Kidney (tissue), 14 donors: ENCODE data around the gene NEURL1. TPM values are rescaled to one million over a fixed set of nuclear protein-coding genes. Genes with fewer than 3 reads are reported as not detected.

Experiments
- DNase-seq, 5 donors: peaks; one replicate each; pipeline ENCODE4 v3.0.0-alpha.2; 2013 to 2020
- FAIRE-seq: peaks from 2 replicates; lab custom pipeline; 2012; peaks lifted over from hg19 to GRCh38; lab: Jason Lieb, UNC
- H3K27ac ChIP-seq, 2 donors: one replicate each; pipeline ENCODE4 v1.7.0; 2013; ENCODE audit warnings: low read depth in 2 of 2, low read length in 2 of 2, inconsistent platforms in 1 of 2
- H3K27me3 ChIP-seq: one replicate; pipeline ENCODE4 v1.7.1; 2013; ENCODE audit warnings: low read length, inconsistent platforms; ENCODE audit not compliant: control insufficient read depth, insufficient read depth
- H3K36me3 ChIP-seq, 3 donors: one replicate each; pipeline versions ENCODE4 v1.7.0 to v1.7.1; 2013; ENCODE audit warnings: low read length in 3 of 3, control low read depth in 1 of 3, inconsistent platforms in 1 of 3; ENCODE audit not compliant: insufficient read depth in 3 of 3, control insufficient read depth in 2 of 3
- H3K4me1 ChIP-seq, 3 donors: one replicate each; pipeline versions ENCODE4 v1.7.0 to v1.7.1; 2013; ENCODE audit warnings: low read length in 3 of 3, inconsistent platforms in 1 of 3, low read depth in 1 of 3; ENCODE audit not compliant: control insufficient read depth in 2 of 3, insufficient read depth in 2 of 3
- H3K4me3 ChIP-seq, 3 donors: one replicate each; pipeline versions ENCODE4 v1.7.0 to v1.8.1; 2013; ENCODE audit warnings: low read length in 3 of 3, control low read depth in 1 of 3, inconsistent platforms in 1 of 3
- H3K9ac ChIP-seq, 3 donors: one replicate each; pipeline versions ENCODE4 v1.7.0 to v1.7.1; 2013; ENCODE audit warnings: low read length in 3 of 3, control low read depth in 1 of 3, inconsistent platforms in 1 of 3
- H3K9me3 ChIP-seq, 3 donors: one replicate each; pipeline versions ENCODE4 v1.7.0 to v1.7.1; 2013; ENCODE audit warnings: low read length in 3 of 3, control low read depth in 1 of 3, inconsistent platforms in 1 of 3; ENCODE audit not compliant: control insufficient read depth in 2 of 3, insufficient read depth in 1 of 3
- intact Hi-C: fragments of 100-400 bp; cut with DNase I; formaldehyde crosslinking; loops from one replicate; pipeline ENCODE4 v1.11.1; 2022
- polyA plus RNA-seq: library from polyadenylated mRNA; stranded (reverse); fragments of 350-450 nt; fragmentation: Illumina TruSeq; extraction: RNeasy Lipid Tissue Mini Kit (QIAGEN cat#74804); gene quantifications from one replicate; pipeline ENCODE4 v1.2.3, GENCODE V29; 2014; ENCODE audit warnings: low read depth, low replicate concordance; ENCODE audit not compliant: insufficient read depth
- total RNA-seq: library from RNA; stranded (reverse); fragmentation: NEBNext Ultra II Directional; extraction: Animal tissue kit (Norgen Biotek cat#: 25700); gene quantifications from one replicate; pipeline ENCODE4 v1.2.1, GENCODE V29; 2021
- TF ChIP-seq, protein P1 (sequence below): IDR thresholded peaks from 3 replicates; pipeline ENCODE4 v1.5.1; 2012; ENCODE audit warnings: mild to moderate bottlenecking, moderate library complexity, borderline replicate concordance; ENCODE audit not compliant: insufficient read depth; ENCODE audit errors: extremely low read depth
- donor health status: control.
- donor health status: control.
- donor health status: control.
- donor health status: control.
- donor health status: control.
- donor health status: DM: yes; HTN: yes; CAD: no.
- donor health status: Normal renal cell carcinoma (clear cell type).

NEURL1 gene
- total and polyA plus RNA-seq, 2 donors from 2014 or later, result 1.2 TPM

DNA sequence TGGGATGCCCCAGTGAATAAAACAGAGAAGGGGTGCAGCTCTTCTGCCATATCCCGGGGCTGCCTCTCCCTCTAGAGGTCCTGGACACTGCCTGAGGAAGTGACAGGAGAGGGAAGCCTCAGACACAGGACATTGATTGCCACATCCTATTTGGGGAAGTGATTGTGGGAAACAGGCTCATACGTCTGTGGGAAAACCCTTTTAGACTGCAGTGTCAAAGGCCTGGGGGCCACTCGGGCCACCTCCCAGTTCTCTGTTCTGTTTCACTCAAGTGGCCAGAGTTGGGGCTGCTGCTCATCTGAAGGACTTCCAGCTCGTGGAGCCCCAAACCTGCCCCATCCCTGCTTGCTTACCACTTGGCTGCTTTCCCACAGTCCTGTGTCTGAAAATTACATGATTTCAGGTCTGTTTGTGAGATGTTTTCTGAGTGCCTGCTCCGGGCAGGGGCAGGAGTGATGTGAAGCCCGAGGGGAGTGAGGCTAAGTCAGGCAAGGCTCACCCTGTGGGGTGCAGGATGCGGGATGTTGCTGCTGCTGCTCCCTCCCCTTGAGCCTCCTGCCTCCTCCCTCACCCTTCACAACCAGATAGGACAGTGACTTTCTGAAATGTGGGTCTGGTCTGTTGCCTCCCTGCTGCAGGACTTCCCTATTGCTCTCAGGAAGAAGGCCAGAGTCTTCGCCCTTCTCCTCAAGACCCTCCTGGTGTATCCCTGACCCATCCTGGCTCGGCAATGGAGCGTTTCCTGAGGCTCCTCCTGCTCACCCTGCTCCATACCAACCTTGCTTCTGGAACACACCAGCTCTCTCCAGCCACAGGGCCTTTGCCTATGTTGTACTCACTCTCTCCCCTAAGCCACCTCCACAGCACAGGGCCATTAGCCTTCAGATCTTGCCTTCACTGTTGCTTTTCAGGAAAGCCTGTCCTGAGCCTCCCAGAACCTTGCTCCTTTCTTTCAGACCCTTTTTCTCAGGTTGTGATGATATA lies 58.4 kb downstream of the NEURL1 start:
- Histone ChIP-seq H3K4me3 (no peak overlapping the region), H3K4me1 (peaks cover 0 to 12% (median 6%) of the 10 kb centered on the region in 3 donors), H3K27me3 (no peaks in the 10 kb centered on the region), H3K27ac (no peak overlapping the region), H3K36me3 (no peaks in the 10 kb centered on the region), H3K9me3 (no peaks in the 10 kb centered on the region), H3K9ac (no peak overlapping the region)
- intact Hi-C loops, result no loop called here
- DNase-seq, result peak in 1 of 5 donors; percentile 59
- no peak for FAIRE-seq
- TF ChIP-seq, protein P1, sequence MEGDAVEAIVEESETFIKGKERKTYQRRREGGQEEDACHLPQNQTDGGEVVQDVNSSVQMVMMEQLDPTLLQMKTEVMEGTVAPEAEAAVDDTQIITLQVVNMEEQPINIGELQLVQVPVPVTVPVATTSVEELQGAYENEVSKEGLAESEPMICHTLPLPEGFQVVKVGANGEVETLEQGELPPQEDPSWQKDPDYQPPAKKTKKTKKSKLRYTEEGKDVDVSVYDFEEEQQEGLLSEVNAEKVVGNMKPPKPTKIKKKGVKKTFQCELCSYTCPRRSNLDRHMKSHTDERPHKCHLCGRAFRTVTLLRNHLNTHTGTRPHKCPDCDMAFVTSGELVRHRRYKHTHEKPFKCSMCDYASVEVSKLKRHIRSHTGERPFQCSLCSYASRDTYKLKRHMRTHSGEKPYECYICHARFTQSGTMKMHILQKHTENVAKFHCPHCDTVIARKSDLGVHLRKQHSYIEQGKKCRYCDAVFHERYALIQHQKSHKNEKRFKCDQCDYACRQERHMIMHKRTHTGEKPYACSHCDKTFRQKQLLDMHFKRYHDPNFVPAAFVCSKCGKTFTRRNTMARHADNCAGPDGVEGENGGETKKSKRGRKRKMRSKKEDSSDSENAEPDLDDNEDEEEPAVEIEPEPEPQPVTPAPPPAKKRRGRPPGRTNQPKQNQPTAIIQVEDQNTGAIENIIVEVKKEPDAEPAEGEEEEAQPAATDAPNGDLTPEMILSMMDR, result no peak

DNA sequence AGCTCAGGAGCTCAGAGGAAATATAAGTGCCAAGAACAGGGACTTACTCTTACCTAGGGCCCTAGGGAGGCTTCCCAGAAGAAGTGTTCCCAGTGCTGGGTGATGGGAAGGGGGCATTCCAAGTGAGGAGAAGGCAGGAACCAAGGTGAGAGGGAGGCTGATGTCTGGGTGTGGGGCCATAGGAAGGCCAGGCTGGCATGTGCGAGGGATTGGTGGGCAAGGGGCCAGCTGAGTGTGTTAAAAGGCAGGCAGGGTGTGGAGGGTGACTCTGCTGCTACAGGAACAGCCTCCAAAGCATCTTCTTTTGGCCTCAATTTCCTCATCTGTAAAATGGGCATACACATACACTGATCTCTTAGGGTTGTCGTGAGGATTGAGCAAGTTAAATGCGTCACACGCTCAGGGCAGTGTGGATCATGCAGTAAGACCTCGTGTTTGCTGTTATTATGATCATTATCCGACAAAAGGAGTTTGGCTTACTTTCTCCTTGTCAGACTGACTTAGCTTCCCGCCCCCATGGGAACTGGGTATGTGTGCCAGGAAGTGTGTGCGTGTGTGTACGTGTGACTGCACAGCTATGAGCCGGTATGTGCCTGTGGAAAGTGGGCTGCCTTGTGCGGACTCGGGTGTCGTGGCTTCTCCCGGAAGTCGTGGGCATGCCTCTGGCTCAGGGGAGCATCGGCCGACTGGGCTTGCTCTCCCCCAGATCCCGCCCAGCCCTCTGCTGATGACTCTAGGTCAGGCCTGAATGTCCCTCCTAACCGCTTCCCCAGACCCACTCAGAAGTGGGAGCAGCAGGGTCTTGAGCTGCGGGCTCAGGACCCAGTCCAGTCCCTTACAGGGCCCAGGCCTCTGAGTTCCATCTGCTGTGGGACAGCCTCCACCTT lies 59.6 kb downstream of the NEURL1 start:
- no peak for FAIRE-seq
- TF ChIP-seq, protein P1, result no peak

DNA sequence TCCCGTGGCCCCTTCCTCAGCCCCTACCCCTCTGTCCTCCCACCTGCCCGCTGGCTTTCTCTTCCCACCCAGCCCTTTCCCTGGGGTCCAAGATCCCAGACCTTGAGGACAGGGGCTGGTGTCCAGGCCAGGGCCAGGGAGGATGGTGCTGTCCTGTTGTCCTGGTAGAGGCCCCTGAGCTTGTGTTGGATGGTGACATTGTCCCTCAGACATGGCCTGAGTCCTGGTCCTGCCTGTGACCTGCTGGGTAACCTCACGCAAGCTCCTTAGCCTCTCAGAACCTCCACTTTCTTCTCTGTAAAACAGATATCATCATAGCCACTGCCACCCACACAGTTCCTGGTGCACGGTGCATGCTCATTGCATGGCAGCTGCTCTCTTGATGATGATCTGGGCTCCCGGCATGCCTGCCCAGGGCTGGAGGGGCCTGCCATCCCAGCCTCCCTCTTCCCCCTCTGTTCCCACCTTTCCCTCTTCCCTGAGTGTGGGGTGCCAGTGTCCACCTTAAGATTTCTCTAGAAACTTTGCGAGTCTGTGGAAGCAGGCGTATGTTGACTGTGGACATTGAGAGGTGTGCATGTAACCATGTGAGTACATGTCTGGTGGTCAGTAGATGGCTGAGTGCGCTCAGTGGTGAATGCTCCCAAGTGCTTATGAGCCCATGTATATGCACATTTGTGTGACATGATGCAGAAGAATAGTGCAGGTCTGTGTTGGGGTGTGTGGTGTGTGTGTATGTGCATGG lies 60.4 kb downstream of the NEURL1 start:
- H3K4me1 ChIP-seq, result peaks cover 0 to 12% (median 6%) of the 10 kb centered on the region in 3 donors
- H3K27ac ChIP-seq, result no peak overlapping the region
- no peaks in the 10 kb centered on the region for H3K36me3 ChIP-seq
- H3K9ac ChIP-seq, result no peak overlapping the region
- TF ChIP-seq, protein P1, result no peak
- no peak overlapping the region for H3K4me3 ChIP-seq
- DNase-seq, result peak in 2 of 5 donors; percentile 38 to 56
- FAIRE-seq, result no peak
- intact Hi-C loops, result no loop called here
- no peaks in the 10 kb centered on the region for H3K9me3 ChIP-seq
- no peaks in the 10 kb centered on the region for H3K27me3 ChIP-seq

More for the DNA sequence above, 59.6 kb downstream of the NEURL1 start:
- DNase-seq, result peak in 2 of 5 donors; percentile 39 to 63
- H3K27ac ChIP-seq, result no peak overlapping the region
- no peaks in the 10 kb centered on the region for H3K9me3 ChIP-seq
- H3K36me3 ChIP-seq, result no peaks in the 10 kb centered on the region
- H3K4me3 ChIP-seq, result no peak overlapping the region
- peaks cover 0 to 12% (median 6%) of the 10 kb centered on the region in 3 donors for H3K4me1 ChIP-seq
- no peak overlapping the region for H3K9ac ChIP-seq
- intact Hi-C loops, result no loop called here
- H3K27me3 ChIP-seq, result no peaks in the 10 kb centered on the region
